IPS DF 4.7 (cell line): Measurements from ENCODE around the gene RANBP2.

Experiments
- DNase-seq: peaks from one replicate; pipeline ENCODE4 v3.0.0-alpha.2; 2013; ENCODE audit warnings: low spot score; ENCODE audit errors: extremely low read depth

RANBP2 gene

DNA sequence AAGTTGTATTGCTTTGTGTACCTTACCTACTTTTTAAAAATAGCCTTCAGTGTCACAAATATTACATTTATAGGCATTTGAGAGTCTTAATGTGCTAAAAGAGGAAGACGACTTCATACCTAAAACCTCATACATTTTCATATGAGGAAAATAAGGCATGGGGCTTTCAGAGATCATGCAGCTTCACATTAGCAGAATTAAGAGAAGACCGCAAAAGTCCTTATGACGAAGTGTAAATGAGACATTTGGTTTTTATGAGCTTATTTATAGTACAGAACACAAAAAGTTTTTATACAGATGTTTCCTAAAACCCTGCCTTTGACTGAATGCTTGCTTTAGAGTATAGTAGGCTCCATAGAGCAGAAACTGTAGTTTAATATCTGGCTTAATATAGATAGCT is 57.2 kb downstream of the RANBP2 start:
- no peak for DNase-seq

DNA sequence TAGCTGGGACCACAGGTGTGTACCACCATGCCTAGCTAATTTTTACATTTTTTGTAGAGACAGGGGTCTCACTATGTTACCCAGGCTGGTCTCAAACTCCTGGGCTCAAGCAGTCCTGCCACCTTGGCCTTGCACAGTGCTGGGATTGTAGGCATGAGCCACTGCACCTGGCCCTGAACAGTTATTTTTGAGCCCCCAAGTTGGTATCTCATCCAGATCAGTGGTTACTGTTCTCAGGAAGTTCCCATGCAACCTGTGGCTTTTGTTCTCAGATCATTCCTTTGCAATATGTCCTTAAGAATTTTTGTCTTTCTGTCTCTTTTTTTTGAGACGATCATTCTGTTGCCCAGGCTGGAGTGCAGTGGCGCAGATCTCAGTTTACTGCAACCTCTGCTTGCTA is 59.6 kb downstream of the RANBP2 start:
- no peak for DNase-seq

DNA sequence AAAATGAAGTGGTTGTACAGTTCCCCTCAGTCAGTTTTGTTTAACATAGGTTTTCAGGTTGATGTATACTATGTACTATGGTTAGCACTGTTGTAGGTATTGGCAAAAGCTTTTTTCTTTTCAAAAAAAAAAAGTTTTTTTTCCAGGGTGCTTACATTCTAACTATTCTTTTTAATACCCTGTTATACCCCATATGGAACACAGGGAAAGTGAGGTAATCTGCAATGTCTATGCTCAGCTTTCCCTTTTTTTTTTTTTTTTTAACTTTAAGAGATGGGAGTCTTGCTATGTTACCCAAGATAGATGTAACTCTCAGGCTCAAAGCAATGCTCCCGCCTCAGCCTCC is 66.7 kb downstream of the RANBP2 start:
- DNase-seq, result no peak

DNA sequence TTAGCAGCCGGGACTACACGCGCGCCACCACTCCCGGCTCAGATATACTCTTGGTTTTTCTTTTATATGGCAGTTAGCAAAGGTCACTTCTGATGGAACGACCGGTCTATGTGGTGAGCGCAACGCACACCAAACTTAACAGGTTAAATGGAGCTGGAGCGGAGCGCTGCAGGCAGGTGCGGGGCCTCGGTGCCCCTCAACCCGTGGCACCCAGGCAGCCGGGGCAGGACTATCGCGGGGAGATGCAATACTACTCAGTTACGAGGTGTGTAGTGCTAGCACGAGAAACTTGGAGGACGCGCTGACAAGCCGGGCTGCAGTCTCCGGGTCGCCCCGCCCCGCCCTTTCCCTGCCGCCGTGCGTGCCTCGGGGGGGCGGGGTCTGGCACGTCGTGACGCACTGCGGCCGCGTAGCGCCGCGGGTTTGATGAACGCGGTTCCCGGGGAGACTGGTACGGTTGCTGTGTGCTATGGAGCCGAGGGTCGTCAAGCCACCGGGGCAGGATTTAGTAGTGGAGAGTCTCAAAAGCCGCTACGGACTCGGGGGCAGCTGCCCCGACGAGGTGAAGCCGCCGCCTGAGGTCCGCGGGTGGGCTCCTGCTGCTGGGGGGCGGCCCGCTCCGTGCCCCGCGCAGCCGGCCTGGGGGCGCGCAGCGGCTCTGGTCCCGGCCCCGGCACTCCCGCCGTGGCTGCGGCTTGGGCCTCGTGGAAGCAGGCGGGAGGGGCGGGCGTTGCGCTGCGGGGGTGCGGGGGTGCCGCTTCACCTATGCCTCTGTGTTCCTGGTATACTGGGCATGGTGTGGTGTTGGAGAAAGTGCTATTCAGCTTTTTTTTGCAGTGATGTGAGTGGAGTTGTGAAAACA is 67.3 kb downstream of the RANBP2 start, which contains the start of gene CCDC138:
TSS of gene CCDC138 (plus strand) at position 418 of the 862 bp plus-strand sequence. CDS start at position 470, 52 bp downstream.
- peak; percentile 74 for DNase-seq

DNA sequence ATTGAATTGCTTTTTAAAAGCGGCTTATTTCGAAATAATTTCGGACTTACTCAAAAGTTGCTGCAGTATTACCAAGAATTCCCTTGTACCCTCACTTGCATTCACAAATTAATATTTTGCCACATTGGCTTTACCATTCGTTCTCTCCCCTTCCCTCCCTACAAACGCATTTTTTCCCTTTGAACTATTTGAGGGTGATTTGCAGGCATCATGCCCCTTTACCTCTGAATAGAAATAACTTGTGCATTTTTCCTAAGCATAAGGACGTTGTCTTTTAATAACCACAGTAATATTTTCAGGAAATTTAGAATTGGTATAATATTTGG is 67.9 kb downstream of the RANBP2 start:
- no peak for DNase-seq

DNA sequence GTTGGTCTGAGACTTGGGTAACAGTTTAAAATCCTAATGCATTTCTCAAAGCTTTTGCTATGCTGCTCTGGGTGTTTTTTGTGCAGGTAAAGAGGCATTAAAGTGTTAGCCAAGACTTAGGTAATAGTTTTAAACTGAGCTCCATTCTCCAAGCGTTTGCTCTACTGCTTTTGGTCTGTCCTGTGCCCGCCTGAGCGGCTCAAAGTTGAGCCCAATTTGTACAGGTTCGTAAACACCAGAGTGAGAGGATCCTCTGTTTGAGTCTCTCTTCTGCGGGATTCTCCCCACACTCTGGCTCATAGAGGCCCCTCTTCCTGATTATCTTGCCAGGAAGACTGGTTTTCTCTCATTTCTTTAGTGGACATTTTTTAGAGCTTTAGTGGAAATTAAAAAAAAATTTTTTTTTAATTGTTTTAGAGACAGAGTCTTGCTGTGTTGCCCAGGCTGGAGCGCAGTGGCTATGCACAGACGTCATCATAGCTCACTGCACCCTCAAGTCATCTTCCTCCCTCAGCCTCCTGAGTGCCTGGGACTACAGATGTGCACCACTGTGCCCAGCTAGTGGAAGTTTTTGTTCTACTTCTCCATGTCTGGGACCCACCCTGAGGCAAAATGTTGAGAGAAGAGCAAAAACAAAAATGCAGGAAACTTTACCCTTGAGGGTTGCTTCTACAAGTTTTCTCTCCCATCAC is 83.9 kb downstream of the RANBP2 start:
- no peak for DNase-seq

DNA sequence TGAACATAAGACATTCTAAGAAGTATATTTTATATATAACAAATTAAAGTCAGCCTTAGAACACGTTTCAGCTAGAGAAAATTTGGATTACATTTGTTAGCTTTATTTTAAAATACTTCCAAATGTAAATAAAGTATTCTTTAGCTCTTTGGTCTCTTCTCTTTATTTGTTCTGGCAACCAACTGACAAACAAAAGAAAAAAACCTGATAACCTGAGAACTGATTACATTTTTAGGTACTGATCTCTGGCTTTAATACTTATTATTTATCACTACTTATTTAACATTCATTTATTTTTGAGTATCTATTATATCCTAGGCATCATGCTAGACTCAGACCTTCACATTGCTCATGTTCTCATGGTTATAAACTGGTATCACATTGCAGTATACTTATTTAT is 85.8 kb downstream of the RANBP2 start:
- DNase-seq, result no peak

DNA sequence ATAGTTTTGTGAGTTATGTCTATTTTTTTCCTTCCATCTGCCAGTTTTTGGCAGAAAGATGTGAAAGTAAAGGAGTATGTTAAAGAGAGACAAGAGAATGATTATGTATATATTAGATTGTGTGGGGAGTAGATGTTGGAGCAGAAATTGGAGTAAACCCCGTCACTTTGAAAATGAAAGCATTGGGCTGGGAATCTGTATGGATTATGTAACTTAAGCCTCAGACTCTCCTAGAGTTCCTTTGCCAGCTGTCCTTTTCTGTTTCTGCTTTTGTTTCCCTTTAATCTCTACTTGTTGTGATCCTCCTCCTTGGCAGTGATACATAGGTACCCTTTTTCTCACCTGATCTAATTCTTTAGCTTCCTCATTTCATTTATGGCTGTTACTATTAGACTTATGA is 86.5 kb downstream of the RANBP2 start:
- no peak for DNase-seq

DNA sequence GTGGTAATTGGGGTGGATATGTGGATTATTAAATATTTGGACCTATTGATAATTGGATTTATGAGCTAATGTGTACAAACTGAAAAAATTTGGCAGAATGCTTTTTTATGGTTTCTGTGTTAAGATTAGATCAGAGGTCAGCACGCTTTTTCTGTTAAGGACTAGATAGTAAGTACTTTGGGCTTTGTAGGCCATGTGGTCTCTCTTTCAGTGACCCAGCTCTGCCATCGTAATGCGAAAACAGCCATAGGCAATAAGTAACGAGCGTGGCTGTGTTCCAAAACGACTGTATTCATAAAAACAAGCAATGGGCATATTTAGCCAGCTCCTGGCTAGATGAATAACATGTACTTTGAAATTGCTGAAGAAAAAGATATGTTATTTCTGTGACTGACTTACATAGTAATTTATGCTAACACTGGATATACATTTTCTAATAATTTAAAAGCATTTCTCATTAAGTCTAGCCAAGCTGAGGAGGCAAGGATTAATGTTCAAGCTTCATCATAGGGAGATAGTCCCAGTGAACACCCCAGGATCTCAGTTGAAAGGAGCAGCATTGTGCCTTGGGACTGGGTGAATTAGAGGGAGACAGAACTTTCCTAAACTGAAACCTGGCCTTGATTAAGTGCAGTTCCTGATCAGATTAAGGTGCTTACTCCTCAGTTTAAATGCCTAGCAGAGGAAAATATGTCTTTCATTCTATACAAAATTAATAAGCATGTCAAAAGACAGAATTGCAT is 87.3 kb downstream of the RANBP2 start:
- no peak for DNase-seq

DNA sequence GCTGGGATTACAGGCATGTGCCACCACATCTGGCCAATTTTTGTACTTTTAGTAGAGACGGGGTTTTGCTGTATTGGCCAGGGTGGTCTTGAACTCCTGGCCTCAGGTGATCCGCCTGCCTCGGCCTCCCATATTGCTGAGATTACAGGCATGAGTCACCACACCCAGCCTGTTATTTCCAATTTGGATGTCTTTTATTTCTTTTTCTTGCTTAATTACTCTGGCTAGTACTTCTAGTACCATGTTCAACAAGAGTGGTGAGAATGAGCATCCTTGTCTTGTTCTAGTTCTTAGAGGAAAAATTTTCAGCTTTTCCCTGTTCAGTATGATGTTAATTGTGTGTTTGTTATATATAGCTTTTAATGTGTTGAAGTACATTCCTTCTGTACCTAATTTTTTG is 90.7 kb downstream of the RANBP2 start:
- no peak for DNase-seq

DNA sequence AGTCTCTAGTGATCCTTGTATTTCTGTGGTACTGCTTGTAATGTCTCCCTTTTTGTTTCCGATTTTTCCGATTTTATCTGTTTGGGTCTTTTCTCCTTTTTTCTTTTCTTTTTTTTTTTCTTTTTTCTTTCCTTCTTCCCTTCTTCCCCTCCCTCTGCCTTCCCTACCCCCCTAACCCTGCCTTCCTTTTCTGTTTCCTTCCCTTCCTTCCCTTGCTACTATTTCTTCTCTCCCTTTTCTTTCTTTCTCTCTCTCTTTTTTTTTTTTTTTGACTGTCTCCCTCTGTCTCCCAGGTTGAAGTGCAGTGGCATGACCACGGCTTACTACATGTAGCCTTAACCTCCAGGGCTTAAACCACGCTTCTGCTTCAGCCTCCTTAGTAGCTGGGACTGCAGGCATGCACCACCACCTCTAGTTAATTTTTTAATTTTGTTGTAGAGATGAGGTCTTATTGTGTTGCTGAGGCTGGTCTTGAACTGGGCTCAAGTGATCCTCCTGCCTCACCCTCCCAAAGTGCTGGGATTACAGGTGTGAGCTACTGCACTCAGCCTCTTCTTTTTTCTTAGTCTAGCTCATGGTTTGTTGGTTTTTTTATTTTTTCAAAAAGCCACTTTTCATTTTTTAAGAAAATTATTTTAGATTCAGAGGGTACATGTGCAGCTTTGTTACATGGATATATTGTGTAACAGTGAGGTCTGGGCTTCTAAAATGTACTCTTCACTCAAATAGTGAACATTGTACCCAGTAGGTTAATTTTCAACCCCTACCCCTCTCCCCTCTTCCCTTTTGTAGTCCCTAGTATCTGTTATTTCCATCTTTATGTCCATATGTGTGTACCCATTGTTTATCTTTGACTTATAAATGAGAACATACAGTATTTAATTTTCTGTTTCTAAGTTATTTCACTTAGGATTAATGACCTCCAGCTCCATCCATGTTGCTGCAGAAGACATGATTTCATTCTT is 92.0 kb downstream of the RANBP2 start:
- DNase-seq, result no peak

DNA sequence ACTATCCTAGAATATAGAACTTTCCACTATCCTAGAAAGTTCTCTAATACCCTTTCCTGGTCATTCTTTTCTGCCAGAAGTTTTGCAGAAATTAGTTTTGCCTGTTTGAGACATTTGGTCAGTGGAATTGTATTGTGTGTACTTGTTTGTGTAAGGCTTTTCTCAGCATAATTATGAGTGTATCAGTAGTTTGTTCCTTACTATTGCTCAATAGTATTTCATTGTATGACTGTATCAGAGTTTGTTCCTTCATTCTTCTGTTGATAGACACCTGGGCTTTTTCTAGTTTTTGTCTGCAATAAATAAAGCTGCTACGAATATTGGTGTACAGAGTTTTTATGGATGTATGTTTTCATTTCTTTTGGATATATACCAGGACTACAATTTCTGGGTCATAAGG is 94.5 kb downstream of the RANBP2 start:
- no peak for DNase-seq

DNA sequence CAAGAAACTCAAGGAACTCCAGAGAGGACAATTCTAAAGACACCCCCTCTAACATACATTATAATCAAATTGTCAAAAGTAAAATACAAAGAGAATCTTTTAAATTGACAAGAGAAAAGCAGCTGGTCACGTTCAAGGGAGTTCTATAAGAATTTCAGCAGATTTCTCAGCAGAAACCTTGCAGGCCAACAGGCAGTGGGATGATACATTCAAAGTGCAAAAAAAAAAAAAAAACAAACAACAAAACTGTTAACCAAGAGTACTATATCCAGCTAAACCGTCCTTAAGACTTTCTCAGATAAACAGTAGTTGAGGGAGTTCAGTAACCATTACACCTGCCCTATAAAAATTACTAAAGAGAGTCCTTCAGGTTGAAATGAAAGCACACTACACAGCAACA is 101.2 kb downstream of the RANBP2 start:
- DNase-seq, result no peak

DNA sequence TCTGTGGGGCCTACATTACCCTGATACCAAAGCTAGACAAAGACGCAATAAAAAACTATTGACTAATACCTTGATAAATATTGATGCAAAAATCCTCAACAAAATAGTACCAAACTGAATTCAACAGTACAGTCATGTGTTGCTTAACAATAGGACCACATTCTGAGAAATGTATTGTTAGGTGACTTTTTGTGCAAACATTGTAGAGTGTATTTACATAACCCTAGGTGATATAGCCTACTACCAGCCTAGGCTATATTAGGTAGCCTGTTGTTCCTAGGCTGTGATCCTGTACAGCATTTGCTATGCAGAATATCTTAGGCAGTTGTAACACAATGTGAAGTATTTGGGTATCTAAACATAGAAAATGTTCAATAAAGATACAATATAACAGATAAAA is 104.0 kb downstream of the RANBP2 start:
- no peak for DNase-seq

DNA sequence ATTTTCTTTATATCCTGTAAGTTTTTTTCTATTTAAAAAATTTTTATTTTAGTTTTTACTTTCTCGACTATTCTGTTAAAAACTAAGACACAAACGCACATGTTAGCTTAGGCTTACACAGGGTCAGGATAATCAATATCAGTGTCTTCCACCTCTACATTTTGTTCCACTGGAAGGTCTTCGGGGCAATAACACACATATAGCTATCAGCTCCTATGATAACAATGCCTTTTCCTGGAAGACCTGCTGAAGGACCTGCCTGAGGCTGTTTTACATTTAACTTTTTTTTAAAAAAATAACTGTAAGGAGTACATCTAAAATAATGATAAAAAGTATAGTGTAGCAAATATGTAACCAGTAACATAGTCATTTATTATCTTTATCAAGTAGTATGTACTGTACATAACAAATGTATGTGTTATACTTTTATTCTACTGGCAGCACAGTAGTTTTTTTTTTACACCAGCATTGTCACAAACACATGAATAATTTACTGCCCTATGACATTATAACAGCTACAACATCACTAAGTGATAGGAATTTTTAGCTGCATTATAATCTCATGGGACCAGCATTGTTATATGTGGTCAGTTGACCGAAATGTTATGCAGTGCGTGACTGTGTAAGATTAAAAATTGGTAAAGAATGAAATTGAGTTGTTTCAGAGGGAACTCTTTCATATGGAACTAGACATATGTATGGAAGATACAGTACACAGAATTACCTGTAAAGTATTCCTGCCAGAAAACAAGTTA is 105.2 kb downstream of the RANBP2 start:
- DNase-seq, result no peak

DNA sequence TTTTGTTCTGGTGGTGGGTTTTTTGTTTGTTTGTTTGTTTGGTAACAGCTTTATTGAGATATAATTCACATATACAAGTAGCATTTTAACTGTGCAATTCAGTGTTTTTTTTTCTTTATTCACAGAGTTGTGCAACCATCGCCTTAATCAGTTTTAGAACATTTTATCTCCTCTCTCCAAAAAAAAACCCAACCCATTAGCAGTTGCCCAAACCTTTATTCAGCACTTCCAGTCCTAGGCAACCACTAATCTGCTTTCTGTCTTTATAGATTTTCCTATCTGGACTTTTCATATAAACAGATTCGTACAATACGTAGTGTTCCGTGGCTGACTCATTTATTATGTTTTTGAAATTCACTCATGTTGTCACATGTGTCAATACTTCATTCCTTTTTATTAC is 106.0 kb downstream of the RANBP2 start:
- DNase-seq, result no peak

DNA sequence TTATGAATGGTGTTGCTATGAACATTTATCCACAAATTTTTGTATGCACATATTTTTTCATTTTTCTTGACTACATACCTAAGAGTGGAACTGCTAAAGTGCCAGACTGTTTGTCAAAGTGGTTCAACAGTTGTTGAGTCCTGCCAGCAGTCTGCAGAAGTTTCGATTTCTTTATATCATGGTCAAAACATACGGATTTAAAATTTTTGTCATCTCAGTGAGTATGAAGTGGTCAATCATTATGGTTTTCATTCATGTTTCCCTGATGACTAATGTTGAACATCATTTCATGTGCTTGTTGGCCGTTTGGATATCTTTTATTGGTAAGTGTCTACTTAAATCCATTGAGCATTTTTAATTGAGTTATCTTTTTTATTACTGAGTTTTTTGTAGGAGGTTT is 106.5 kb downstream of the RANBP2 start:
- no peak for DNase-seq

DNA sequence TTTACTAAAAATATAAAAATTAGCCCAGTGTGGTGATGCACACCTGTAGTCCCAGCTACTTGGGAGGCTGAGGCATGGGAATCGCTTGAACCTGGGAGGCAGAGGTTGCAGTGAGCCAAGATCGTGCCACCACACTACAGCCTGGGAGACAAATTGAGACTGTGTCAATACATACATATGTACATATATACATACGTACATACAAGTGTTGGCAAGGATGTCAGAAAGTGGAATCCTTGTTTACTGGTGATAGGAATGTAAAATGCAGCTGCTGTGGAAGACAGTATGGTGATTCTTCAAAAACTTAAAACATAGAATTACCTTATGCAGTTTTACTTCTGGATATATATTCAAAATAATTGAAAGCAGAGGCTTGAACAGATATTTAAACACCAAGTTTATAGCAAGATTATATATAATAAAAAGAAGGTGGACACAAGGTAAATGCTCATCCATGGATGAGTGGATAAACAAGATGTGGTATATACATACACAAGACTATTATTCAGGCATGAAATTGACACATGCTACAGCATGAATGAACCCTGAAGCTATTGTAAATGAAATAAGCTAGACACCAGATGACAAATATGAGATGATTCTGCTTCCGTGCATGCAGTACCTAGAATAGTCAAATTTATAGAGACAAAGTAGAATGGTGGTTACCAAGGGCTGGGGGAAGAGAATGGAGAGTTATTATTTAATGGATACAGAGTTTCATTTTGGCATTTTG is 110.5 kb downstream of the RANBP2 start:
- DNase-seq, result no peak

DNA sequence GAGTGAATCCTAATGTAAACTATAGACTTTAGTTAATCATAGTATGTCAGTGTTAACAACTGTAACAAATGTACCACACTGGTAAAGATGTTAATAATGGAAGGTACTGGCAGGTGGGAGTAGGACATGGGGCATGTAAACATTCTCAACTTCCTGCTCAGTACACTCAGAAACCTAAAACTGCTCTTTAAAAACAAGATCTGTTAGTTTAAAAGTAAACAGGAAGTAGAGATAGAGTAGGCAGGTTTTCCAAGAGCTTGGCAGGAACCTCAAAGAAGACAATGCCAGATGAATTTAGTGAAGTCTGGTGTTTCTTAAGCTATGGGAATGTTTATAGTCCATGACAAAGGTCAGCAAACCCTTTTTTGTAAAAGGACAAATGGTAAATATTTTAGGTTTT is 113.9 kb downstream of the RANBP2 start:
- DNase-seq, result no peak

DNA sequence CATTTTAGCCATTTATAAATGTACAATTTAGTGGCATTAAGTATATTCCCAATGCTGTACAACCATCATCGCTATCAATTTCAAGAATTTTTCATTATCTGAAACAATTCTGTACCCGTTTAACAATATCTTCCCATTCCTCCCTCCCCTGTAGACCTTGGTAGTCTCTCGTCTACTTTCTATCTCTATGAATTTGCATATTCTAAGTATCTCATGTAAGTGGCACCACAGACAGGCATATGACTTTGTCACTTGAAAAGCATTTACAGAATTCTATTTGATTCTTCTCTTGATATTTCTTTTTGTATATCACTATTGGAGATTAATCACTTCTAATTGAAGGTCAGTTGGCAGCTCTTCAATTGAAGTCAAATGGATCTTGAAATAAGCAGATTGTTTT is 115.3 kb downstream of the RANBP2 start:
- DNase-seq, result no peak
